Stimulated activated CD4-positive, alpha-beta T cell treated with anti-CD3 and anti-CD28 coated beads, Interleukin-15, amount 100 ng/mL, for 48 hours (primary cell): ENCODE data around the gene SLIT3.

ENCODE experiments used
- DNase-seq, 2 donors: peaks; one replicate each; pipeline ENCODE4 v3.0.0-alpha.2; 2020; ENCODE audit warnings: low read depth in 2 of 2

Gene SLIT3

GRCh38 chr5:168931638-168932345, 369.1 kb downstream of the SLIT3 start:
- no peak for DNase-seq

DNA sequence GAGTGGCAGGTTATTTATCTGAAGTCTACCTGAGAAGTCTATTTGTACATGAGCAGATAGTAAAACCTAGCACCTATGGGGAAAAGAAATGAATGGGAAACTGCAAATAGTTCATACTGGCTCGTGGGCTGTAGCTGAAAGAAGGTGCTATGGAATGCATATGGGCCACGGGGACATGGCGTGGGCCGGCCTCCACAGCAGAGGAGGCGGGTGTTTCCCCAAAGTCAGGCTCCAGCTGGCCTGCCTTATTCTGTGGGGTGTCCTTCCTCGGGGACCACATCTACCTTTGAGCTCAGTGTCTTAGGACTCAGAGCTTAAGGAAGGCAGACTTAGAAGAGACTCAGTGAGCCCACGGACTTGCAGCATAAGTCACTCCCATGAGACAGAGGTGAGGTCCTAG, 371.3 kb downstream of the SLIT3 start:
- no peak for DNase-seq

DNA sequence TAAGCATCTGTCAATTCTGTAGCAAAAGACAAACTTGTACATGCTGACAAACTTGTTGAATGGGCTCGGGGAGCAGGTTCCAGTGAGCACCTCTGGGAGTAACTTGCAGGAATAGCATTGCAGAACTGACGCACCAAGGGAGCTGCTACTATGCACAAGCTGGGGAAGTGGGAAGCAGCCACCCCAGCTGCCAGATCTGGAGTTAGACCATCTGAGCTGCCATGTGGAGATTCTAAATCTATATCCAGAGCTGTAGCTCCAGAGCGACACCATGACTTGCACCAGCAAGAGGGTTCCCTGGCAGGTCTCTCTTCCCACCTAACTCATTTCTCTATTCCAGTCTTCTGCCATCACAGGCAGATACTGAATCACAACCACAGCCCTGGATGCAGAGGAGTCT, 375.8 kb downstream of the SLIT3 start:
- DNase-seq, result no peak

DNA sequence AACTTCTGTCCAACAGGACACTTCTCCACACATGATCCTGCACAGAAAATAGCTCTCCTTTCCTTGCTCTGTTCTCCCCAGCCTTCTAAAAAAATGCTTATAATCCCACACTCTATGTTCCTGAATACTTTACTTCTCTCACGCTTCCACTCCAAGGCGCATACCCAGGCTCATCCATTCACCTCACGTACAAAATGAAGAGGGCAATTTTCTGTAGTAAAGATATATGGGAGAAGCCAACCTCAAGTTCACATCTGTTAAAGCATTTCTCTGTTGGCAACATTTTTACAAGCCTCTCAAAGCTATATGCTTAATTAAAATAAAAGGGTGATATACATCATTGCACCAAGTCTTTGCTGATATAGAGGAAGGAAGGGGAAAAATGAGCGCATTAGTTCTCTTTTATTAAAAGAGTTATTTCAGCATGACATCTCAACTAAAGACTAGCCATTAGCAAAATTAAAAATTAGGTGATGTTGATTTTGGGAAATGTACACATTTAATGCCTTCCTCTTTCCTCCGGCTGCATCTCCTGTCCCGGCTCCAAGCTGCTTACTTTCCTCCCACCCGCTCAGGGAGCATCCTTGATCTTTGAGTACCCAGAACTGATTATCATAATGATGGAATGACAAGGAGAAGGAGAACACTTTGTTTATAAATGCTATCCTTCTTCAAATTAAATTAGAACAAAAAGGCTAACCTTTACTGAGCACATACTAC, 379.6 kb downstream of the SLIT3 start:
- no peak for DNase-seq

GRCh38 chr5:168920019-168920810, 380.7 kb downstream of the SLIT3 start:
- no peak for DNase-seq

DNA sequence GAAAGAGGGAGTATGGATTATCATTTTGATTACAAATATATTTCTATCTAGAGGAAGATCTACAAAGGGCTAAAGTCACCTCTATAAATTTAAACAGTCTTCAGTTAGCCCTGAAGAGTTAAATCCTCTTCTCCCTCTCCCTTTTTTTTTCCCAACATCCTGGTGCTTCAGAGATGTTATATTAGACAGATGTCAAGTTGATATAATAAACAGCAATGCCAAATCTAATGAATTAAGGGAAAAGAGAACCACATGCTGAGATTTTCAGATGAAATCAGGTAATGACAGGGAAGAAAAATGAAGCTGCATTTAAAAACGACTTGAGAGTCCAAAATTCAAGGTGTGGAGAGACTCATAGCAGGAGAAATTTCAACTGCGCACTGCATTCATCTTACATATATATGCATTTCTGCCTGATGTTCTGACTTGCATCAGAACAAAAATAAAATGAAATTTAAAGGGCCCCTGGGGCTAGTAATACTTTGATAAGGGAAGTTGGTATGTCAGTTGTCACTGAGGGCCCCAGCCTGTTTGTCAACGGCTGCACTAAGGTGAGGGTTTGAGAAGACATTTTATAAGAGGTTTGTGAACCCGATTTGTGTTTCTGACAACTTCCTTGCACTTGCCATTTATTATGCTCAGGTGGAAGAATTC, 382.9 kb downstream of the SLIT3 start:
- no peak for DNase-seq

GRCh38 chr5:168916852-168917251, 384.1 kb downstream of the SLIT3 start:
- DNase-seq, result no peak

- DNase-seq, result no peak
These were observed 384.7 kb downstream of the SLIT3 start for GRCh38 chr5:168916266-168916665.

- DNase-seq, result no peak
These were observed 386.4 kb downstream of the SLIT3 start for GRCh38 chr5:168914491-168914890.

DNA sequence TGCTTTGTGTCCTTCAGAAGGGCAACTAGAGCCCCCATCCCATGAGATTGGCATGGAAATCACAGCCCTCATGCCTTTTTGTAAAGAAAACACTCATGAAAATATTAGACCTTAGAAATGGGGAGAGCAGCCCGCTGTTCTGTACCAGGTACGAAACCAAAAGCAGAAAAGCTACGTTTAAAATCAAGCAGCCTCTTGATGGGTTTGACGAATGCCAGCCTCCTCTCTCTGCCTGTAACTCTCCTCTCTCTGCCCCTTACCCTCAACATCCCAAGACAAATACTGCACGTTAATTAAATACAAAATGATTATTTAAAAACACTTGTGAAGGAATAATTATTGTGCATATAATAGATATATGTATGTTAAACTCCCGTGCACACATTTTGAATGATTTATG, 390.1 kb downstream of the SLIT3 start:
- no peak for DNase-seq

GRCh38 chr5:168908207-168908606, 392.7 kb downstream of the SLIT3 start:
- DNase-seq, result no peak

DNA sequence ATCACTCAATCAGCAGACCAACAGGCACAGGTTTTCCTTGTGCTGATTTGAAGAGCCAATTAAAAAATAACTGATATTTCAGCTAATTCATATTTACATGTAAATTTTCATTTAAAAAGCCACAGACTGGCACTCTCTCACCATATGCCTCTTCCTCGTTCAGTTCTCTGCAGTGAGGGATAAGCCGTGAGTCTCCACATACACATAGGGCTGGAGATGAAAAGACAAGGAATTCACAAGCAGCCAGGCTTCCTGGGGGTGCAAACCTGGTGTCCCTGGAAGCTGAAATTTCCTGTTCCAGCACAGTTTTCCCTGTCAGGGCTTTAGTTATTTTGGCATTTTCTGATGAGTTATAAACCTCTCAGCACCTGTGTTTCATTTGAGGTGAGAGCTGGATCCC, 397.9 kb downstream of the SLIT3 start:
- no peak for DNase-seq

GRCh38 chr5:168899673-168900072, 401.3 kb downstream of the SLIT3 start:
- no peak for DNase-seq

DNA sequence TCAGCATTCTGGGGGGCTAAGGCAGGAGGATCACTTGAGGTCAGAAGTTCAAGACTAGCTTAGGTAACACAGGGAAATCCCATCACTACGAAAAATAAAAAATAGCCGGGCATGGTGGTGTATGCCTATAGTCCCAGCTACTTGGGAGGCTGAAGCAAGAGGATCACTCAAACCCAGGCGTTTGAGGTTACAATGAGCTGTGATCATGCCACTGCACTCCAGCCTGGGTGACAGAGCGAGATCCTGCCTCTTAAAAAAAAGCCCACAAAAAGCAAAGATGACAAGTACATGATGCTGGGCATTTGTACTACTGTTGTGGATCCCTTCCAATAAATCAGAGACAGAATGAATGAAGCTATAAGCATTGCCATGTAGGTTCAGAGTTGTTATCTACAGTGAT, 401.7 kb downstream of the SLIT3 start:
- DNase-seq, result no peak

- DNase-seq, result no peak
These were observed 402.6 kb downstream of the SLIT3 start for GRCh38 chr5:168898247-168898911.

GRCh38 chr5:168897387-168898122, 403.4 kb downstream of the SLIT3 start:
- DNase-seq, result no peak

DNA sequence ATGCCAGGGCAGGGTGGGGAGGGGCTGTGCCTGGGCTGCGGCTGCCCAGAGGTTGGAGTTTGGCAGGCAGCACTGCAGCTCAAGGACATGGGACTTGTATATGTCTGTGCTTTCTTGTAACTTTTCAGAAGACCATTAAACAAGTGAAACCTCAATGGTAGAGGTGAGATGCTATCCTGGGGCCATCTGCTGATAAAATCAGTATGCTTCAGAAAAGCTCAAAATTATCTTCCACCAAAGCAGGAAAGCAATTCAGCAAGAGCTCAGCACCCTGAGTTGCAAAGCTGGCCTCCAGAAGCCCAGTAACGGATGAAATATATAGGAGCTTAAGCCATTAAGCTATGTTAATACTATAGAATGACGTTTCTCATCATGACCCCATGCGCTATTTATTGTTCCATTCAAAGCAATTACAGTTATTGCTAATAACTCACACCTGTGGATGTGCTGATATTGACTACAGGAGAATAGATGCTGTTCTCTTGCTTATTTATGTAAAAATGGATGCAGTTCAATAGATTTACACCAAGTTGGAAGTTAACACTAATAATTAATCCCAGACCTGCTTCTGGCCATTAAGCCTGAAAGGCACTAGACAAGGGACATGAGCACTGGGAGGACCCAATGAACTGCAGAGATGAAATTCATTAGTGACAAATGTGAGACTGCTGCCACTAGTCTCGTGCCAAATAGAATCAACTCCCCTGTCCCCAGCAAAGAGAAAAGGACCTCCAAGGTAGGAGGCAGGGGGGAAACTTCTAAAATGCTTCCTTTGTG, 405.5 kb downstream of the SLIT3 start:
- no peak for DNase-seq

GRCh38 chr5:168893283-168893682, 407.7 kb downstream of the SLIT3 start:
- DNase-seq, result no peak

GRCh38 chr5:168892618-168893186, 408.2 kb downstream of the SLIT3 start:
- no peak for DNase-seq
